HG02885 (cell line): ENCODE data around the gene RHOF.
A peak's percentile ranks its signal among the peaks of the same experiment; 100 is the strongest.
"Not testable (repeated sequence)": the region's sequence is repeated elsewhere in the genome, so short reads cannot be mapped to it uniquely, and the experiment has no call there.

ENCODE experiments used
- ATAC-seq: cut with Tn5 transposase; IDR thresholded peaks from one replicate; pipeline ENCODE4 v1.9.1; 2021; ENCODE audit warnings: mild to moderate bottlenecking; ENCODE audit not compliant: unreplicated experiment, poor library complexity

The RHOF gene

GRCh38 chr12:121778567-121779421, 14.7 kb downstream of the RHOF start:
- ATAC-seq, result no peak

- peak; percentile 65 for ATAC-seq
Observed at GRCh38 chr12:121776190-121777098, 17.0 kb downstream of the RHOF start.

- ATAC-seq, result no peak
Observed at GRCh38 chr12:121775501-121775900, 18.0 kb downstream of the RHOF start.

GRCh38 chr12:121774968-121775474, 18.5 kb downstream of the RHOF start:
- no peak for ATAC-seq

GRCh38 chr12:121773011-121773777, 20.3 kb downstream of the RHOF start:
- ATAC-seq, result peak; percentile 70

- ATAC-seq, result no peak
Observed at GRCh38 chr12:121770813-121771625, 22.5 kb downstream of the RHOF start.

GRCh38 chr12:121770388-121770787, 23.1 kb downstream of the RHOF start:
- ATAC-seq, result no peak

GRCh38 chr12:121769831-121770301, 23.6 kb downstream of the RHOF start:
- no peak for ATAC-seq

- no peak for ATAC-seq
Observed at GRCh38 chr12:121769297-121769830, 24.1 kb downstream of the RHOF start.

GRCh38 chr12:121767525-121768016, 25.9 kb downstream of the RHOF start:
- no peak for ATAC-seq

- no peak for ATAC-seq
Observed at GRCh38 chr12:121766290-121767039, 27.0 kb downstream of the RHOF start.

GRCh38 chr12:121765573-121765972, 27.9 kb downstream of the RHOF start:
- ATAC-seq, result no peak

- ATAC-seq, result no peak
Observed at GRCh38 chr12:121764808-121765207, 28.7 kb downstream of the RHOF start.

GRCh38 chr12:121762269-121762668, 31.2 kb downstream of the RHOF start:
- no peak for ATAC-seq

GRCh38 chr12:121758536-121758935, 35.0 kb downstream of the RHOF start:
- not testable (repeated sequence) for ATAC-seq

- ATAC-seq, result no peak
Observed at GRCh38 chr12:121755591-121755990, 37.9 kb downstream of the RHOF start.

GRCh38 chr12:121754836-121755235, 38.7 kb downstream of the RHOF start:
- ATAC-seq, result no peak

GRCh38 chr12:121753844-121754264, 39.6 kb downstream of the RHOF start:
- no peak for ATAC-seq
